ENCODE results near the gene PRKAR1A. TPM values are rescaled to one million over a fixed set of nuclear protein-coding genes. Genes with fewer than 3 reads are reported as not detected.

Gene PRKAR1A
- total RNA-seq, 1 donor from 2014 or later = 272 TPM

GRCh38 chr17:68591583-68591982 is 79.4 kb downstream of the PRKAR1A start:
- POLR2A ChIA-PET = no interaction called here
- ATAC-seq (ENCODE audit: low read depth) (no peak), DNase-seq (no peak)
- H3K4me3 Mint-ChIP-seq = no peak overlapping the region
- H3K4me1 Mint-ChIP-seq = no peaks in the 10 kb centered on the region
- peaks cover 3% of the 10 kb centered on the region for H3K9me3 Mint-ChIP-seq
- no peaks in the 10 kb centered on the region for H3K36me3 Mint-ChIP-seq (ENCODE audit: low read depth)
- no peak overlapping the region for H3K27ac Mint-ChIP-seq
- CTCF ChIA-PET = no interaction called here
- H3K27me3 Mint-ChIP-seq = peaks cover 23% of the 10 kb centered on the region
- TF ChIP-seq CTCF (IDR thresholded peaks at IDR 0.05) = no peak
- intact Hi-C loops (cut with micrococcal nuclease) = no loop called here

GRCh38 chr17:68592009-68592408 is 79.8 kb downstream of the PRKAR1A start:
- no peak overlapping the region for H3K4me3 Mint-ChIP-seq
- no peaks in the 10 kb centered on the region for H3K4me1 Mint-ChIP-seq
- H3K27ac Mint-ChIP-seq = no peak overlapping the region
- H3K27me3 Mint-ChIP-seq = peaks cover 28% of the 10 kb centered on the region
- ATAC-seq (ENCODE audit: low read depth) (no peak), DNase-seq (no peak)
- CTCF ChIA-PET = no interaction called here
- peaks cover 3% of the 10 kb centered on the region for H3K9me3 Mint-ChIP-seq
- intact Hi-C loops (cut with micrococcal nuclease) = no loop called here
- TF ChIP-seq CTCF (IDR thresholded peaks at IDR 0.05) = no peak
- POLR2A ChIA-PET = no interaction called here
- no peaks in the 10 kb centered on the region for H3K36me3 Mint-ChIP-seq (ENCODE audit: low read depth)

- Mint-ChIP-seq H3K4me1 (no peaks in the 10 kb centered on the region), H3K9me3 (peaks cover 3% of the 10 kb centered on the region), H3K27me3 (peaks cover 34% of the 10 kb centered on the region), H3K36me3 (ENCODE audit: low read depth) (no peaks in the 10 kb centered on the region), H3K4me3 (no peak overlapping the region), H3K27ac (no peak overlapping the region)
- no peak for TF ChIP-seq CTCF (IDR thresholded peaks at IDR 0.05)
- ChIA-PET CTCF (no interaction called here), POLR2A (no interaction called here)
- ATAC-seq (ENCODE audit: low read depth) (no peak), DNase-seq (no peak)
- intact Hi-C loops (cut with micrococcal nuclease) = no loop called here
These were observed 80.7 kb downstream of the PRKAR1A start for GRCh38 chr17:68592682-68593641.

GRCh38 chr17:68594552-68594951 is 82.3 kb downstream of the PRKAR1A start:
- Mint-ChIP-seq H3K36me3 (ENCODE audit: low read depth) (no peaks in the 10 kb centered on the region), H3K4me1 (peaks cover 1% of the 10 kb centered on the region), H3K27me3 (peaks cover 49% of the 10 kb centered on the region), H3K4me3 (no peak overlapping the region), H3K9me3 (no peaks in the 10 kb centered on the region), H3K27ac (no peak overlapping the region)
- no peak for ATAC-seq (ENCODE audit: low read depth)
- POLR2A ChIA-PET = no interaction called here
- intact Hi-C loops (cut with micrococcal nuclease) = no loop called here
- CTCF ChIA-PET = no interaction called here
- no peak for TF ChIP-seq CTCF (IDR thresholded peaks at IDR 0.05)
- no peak for DNase-seq

- POLR2A ChIA-PET = no interaction called here
- no peaks in the 10 kb centered on the region for H3K36me3 Mint-ChIP-seq (ENCODE audit: low read depth)
These were observed 83.3 kb downstream of the PRKAR1A start for GRCh38 chr17:68595496-68595895.

More at GRCh38 chr17:68595496-68595895, 83.3 kb downstream of the PRKAR1A start:
- H3K4me3 Mint-ChIP-seq = no peak overlapping the region
- peaks cover 5% of the 10 kb centered on the region for H3K4me1 Mint-ChIP-seq
- CTCF ChIA-PET = no interaction called here
- ATAC-seq (ENCODE audit: low read depth) (no peak), DNase-seq (no peak)
- intact Hi-C loops (cut with micrococcal nuclease) = no loop called here
- no peak for TF ChIP-seq CTCF (IDR thresholded peaks at IDR 0.05)
- H3K9me3 Mint-ChIP-seq = no peaks in the 10 kb centered on the region
- H3K27me3 Mint-ChIP-seq = peaks cover 53% of the 10 kb centered on the region
- H3K27ac Mint-ChIP-seq = no peak overlapping the region

Measured in activated B cell treated with CpG ODN at 0.5 μM for 24 hours (primary cell).